HG03521 (cell line): ENCODE data around the gene PLPP3.

Source experiments
- ATAC-seq: cut with Tn5 transposase; IDR thresholded peaks from one replicate; pipeline ENCODE4 v1.9.1; 2021; ENCODE audit warnings: mild to moderate bottlenecking, moderate library complexity; ENCODE audit not compliant: unreplicated experiment

Gene PLPP3

DNA sequence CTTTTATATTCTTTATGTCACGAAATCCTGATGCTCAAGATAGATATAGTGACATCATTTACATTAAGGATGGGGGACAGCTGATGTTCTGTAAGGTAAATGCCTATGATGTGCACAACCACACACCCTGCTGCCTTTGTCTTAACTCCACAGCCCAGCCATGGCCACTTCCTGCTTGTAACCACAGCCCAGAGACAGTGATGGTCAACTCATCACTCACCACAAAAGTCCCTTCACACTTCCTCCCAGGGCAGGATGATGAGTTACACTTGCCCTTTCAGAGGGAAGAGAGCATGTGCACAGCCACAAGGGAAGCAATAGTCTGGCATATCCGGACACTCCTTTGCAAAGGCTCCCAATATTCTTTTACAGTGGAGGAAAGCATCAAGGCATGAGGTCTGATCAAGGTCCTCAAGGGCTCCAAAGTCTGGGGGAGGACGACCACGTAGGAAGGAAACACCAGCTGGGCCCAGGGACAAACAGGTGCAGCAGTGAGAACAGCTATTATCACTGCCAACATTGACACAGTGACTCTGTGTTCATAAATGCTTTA is 53.8 kb downstream of the PLPP3 start:
- peak; percentile 71 for ATAC-seq

DNA sequence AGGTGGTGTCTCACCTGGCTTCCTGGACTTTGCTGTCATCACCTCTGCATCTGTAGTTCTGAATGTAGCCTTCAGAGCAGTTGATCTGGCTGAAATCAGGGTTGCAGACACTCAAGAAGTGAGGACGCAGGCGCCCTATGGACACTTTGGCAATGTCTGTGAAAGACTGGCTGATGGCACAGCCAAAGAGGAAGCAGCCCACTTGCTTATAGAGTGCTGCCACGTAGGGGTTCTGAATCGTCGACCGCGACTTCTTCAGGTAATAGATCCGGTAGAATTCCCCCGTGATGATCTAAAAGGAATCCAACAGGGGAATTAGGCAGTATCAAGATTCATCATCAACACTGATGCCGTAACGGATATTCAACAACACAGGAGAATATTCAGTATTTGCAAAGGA is 55.1 kb downstream of the PLPP3 start:
- ATAC-seq, result no peak

DNA sequence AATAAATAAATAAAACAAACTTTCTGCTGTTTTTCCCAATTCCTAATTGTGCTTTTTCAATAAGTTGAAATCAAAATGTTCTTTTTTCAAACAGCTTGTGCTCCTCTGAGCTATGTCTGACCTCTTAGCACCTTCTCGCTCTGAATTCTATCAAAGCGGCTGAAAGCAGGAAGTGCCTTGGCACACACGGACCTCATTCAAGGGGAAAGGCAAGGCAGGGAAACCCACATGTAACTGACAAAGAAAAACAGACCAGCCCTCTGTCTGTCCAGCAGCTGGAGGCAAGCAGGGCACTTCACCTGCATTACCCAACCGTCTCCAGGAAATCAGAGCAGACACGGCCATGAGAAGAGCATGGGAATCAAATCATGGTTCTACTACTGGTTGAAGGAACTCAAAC is 56.7 kb downstream of the PLPP3 start:
- no peak for ATAC-seq

DNA sequence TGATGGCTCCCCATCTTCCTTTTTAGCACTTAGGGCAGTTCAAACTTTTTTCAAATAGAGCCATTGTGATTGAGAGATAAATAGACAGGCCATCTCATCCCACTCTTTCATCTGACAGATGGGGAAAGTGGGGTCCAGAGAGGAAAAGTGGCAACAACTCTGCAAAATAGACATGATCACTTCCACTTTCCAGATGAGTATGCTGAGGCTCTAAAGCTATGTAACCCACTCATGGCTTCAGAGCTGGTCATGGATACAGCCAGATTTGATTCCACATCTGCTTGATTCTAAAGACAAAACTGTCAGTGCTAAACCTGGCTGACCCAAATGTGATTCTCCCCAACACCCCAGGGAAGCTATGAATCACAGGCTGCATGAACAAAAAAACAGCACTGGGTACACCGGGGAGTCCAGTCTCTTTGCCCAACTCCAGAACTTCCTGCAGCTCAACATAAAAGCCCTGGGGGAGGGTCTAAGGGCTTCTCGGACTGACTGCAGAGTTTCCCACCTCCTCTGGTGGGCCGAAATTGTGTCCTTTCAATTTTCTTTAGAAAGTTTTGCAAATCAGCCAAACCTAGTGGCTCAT is 59.3 kb downstream of the PLPP3 start:
- no peak for ATAC-seq

DNA sequence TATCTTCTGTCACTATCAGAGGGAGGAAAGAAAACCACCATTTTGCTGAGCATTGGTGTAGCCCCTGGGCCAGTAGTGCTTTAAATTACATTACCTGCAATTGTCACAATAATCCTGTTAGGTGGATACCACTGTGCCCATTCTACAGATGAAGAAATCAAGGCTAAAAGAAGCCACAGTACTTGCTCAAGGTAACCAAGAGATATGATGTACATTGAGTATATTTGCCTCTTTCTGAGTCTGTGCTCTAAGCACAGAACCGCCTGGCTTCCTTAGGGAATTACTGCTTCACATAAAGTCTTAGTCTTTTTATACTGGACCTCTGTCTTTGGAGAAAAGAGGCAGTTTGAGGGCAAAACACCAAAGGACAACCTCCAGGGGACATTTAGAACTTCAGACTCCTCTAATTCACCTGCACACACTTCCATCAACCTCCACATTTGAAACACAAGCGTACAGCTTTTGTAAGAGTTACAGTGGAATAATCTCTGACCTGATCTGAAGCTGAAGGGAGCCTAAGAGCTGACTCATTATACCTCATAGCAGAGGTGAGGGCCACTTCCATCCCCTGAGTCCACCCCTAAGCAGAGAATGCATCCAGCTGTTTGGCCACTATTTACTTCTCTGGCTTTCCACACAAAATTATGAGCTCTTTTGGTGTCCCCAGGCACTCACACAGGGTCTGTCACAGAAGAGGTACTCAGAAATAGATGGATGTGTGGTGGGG is 61.8 kb downstream of the PLPP3 start:
- no peak for ATAC-seq

DNA sequence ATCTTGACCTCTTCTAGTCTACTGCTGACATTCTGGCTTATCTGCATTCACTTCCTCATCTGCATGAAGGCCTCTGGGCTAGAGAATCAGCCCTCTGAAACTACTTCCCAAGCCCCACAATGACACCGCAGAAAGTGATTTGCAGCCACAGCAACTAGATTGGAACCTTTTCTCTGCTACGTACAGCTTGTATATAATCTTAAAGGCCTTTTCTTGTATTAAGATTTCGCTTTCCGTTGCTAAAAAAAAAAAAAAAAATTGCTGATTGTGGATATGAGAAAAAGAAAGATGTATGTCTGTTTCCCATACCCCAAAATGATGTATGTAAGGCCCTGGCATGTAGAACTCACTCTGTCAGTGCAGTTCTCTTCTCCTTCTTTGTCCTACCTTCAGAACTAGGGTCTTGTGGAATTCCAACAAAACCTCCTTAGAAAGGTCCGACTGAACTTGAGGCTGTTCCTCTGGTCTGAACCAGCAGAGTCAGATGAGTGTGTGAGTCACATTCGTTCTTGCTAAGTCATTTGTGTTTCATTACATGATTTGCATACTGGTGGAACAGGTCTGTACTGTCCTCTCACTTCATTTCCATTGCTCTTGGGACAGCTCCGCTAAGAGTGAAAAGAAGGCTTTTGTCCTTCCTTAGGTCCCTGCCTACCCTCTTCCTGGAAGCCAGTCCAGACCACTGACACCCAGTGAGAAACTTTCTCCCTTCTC is 62.7 kb downstream of the PLPP3 start:
- peak; percentile 86 for ATAC-seq

DNA sequence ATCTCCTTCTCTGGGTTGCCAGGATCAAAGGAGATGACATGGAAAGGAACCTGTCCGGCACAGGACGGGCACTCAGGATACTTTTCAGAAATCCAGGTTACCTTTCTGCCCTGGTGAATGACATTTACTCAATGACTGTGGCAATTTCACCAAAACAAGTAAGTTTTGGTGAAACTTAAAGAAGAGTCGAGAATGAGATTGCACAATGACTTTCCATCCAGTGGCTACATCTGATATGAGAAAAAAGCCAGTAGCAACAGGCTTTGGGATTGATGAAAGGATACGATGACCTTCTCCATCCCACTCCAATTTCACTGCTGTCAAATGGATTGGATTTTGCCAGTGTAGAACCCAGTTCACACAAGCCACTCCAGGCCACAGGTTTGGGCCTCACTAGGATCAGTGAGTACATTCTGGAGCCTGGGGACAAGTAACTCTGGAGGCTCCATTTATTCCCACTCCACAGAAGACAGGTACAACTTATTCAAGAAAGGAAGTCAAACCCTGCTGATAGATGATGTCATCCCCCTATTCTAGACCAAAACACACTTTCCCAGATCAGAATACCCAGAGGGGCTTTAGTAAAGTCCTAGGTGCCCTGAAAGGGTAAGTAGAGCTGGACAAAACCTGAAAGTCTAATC is 63.3 kb downstream of the PLPP3 start:
- no peak for ATAC-seq

DNA sequence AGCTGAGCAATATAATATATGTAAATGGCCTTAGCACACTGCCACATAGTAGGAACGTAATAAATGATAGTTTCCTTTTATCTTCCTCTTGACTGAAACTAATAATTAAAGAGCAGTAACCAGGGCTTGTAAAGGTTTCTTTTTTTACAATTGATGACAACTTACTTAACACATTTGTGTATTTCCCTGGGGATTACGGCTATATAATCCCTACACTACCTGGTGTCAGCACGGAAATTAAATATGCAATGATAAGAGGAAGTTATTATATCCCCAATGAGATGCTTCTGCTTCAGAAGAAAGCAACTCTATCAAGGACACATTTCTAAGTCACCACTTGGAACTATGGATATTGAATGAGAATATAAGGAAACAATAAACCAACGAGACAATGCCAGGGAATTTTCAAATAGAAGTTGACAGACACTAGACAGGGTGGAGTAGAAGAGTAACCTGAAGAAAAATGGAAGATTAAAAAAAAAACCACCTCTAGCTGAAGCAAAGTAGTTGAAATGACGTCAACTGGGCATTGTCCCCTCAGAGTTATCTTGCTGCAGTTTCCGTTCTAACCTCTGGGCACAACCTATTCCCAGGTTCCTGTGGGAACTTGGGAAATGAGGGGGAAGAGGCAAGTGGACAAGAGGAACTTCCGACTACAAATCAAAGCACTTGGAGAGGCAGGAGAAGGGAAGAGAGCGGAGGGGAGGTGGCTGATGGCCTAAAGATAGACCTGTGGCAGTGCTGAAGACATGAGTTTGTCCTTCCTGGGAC is 66.5 kb downstream of the PLPP3 start:
- no peak for ATAC-seq

DNA sequence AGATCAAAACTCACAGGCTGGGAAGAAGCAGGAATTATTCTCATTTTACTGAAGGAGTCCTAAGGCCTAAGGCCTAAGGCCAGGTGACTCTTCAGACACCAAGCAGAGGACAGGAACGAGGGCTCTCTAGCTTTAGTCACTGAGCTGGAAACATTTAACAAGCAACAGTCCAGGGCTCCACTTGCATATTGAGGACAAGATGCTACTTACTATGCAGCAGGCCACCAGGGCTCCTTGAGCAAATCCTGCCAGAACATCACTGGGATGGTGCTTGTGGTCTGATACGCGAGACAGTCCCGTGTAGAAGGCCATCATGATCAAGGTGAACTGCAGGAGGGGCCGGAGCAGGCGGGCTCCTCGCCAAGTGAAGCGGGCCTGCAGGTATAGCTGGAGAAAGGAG is 67.6 kb downstream of the PLPP3 start:
- ATAC-seq, result no peak

DNA sequence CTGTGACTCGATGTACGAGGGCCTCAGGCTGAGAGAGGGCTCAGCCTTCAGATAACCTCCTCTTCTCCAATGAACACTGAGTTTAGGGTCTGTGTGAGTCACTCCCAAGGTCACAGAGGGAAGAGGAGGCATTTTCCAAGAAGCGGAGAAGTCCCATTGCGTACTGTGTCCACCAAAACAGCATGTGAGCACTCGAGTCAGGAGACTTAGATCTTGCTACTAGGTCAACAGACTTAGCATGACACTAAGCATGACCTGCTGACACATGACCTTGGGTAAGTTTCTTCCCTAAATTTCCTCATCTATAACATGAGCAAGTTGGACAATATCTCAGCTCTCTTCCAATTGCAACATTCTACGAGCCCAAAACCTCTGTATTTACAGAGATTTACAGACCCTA is 68.0 kb downstream of the PLPP3 start:
- no peak for ATAC-seq

DNA sequence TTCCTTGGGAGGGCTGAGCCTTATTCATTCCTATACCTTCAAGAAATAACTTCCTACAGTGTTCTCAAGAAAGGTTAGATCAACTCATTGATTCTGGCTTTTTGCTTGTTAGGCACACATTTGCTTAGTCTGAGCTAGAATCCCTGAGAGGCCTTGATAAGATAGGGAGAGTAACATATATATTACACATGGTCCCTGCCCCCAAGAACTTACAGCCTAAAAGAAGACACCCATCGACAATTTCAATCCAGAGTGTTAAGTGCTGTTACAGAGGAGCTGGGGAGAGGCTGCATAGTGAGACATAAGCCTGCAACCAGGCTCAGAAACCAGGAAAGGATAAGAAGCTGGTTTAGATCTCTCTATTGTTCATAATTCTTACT is 68.7 kb downstream of the PLPP3 start:
- ATAC-seq, result no peak

DNA sequence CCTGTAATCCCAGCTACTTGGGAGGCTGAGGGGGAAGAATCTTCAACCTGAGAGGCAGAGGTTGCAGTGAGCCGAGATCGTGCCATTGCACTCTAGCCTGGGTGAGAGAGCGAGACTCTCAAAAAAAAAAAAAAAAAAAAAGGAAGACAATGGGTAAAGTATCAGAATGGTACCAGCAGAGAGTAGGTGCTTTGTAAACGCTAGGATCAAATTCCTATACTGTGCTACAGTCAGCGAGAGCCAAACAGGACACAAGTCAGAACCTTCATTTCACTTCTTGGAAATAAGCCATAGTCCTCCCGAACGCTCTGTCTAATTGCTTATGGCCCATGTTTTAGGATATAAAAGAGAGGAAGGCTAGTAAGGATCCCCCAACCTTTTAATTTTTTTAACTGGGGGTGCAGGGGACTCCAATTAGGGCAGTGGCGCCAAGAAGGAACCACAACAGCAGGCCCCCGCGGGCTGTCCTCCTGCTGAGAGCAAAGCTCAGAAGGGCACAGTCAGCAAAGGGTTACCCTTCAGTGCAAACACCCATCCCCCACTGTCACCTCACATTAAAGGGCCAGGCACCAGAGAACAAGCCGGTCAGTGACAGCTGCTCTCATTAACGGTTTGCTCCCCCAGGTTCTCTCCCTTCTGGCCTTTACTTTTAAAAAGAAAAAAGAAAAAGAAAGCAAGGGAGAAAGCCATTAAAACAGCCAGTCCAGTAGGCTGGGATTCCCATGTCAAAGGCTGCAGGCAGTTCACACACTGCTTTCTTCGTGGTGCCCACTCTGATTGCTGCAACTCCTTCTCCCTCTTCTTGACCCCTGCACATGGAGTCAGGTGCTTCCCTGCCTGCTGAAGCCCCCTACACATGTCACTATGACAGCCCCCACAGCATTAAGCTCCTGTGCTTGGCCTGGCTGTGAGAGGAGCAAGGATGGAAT is 69.4 kb downstream of the PLPP3 start:
- ATAC-seq, result no peak

DNA sequence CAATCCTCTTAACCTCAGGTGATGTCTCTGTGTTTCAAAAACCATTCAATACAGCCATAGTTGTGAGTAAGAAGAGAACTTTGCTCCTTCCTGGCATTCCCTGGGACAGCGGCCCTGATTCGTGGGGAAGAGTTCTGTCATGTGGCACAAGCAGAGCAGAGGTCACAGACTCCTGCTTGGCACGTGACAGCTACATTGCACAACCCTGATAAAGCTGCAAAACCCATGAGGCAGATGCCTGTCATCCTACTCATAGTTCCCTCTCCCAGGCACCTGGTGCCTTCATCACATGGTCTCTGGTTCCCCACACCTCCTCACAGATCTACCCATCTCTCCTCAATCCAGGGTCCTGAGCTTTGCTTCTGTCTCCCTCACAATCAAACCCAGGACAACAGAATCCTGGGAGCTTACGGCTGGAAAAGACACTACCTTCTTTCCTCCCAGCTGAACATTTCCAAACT is 70.8 kb downstream of the PLPP3 start:
- ATAC-seq, result no peak

DNA sequence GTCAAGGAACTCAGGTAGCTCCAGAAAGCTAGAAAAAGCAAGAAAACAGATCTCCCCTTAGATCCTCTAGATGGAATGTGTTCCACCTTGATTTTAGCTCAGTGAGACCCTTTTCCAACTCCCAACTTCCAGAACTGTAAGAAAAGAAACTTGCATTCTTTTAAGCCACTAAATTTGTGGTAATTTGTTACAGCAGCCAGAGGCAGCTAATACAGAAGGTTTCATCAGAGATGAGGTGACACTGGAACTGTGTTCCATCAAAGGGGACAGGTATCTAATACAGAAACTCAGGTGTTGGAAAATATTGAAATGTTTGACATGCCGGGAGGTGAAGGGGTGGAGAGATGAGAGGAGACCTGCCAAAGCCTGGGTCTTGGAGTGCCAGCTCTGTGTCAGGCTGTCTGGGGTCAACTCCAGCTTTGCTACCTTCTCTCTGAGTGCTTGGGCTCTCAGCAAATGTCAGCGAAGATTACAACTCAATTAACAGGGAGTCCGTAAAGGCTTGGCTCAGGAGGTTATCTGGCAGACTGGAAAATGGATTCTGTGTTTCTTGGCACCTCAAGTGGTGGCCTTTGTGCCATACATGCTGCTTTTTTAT is 71.3 kb downstream of the PLPP3 start:
- ATAC-seq, result no peak

DNA sequence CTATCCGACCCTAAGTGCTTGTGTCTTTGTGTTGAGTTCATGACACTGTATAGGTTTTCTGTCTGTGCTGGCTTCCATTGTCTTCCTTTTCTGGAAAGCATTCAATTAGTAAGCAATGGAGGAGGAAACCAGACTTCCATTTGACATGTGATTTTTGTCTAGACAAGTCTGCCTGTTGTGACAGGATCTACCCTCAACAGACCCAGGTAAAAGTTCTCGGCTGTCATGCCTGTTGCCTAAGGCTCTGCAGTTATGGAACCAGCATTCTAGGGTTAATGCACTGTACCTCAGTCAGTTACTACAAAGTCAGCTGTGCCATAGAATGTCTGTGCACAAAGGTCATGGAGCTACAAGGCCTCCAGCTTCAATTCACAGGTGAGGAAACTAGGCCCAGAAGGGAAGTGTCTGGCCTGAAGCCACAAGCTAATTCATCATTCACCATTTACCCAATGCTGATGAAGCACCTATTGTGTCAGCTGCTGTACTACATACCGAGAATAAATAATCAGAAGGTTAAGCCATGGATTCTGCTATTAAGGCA is 72.3 kb downstream of the PLPP3 start:
- no peak for ATAC-seq

DNA sequence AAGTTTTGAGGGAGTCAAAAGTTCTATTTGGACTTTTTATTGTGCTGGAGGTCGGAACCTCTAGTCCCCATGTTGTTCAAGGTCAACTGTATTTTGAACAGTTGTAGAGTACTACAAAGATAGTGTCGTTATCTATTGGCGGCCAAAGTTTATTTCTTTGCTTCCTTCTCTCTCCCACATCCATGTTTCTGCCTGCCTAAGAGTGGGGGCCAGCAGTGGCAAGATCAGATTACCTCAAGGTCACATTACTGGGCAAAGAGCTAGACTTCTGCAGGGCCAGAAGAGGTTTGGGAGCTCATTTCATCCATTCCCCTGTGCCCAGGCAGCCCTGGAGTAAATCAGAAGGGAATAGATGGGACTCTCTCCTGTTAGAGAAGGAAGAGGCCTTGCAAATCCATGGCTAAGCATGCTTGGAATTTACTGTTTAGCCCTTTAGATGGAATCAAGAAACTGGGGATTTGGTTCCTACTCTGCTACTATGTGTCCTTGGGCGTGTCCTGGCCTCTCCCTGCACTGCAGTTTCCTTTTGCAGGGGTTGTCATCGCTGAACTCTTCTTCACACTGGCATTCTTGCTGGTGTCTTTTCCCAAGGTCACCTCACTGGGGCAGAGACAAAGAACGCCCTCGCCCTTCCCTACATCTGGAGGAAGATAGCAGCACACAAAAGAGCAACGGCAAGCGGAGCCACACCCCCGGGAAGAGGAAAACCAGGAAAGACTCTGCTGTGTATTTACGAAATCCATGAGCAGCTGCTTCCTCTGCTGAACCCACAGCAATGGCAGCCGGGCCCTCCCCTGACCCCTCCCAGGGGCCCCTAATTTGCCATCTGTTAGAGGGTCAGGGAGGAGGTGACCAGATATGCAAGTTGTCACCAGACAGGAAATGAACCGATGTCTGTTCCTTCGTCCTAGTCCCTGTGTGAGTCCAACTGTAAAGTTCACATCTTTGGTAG is 73.3 kb downstream of the PLPP3 start:
- ATAC-seq, result no peak

DNA sequence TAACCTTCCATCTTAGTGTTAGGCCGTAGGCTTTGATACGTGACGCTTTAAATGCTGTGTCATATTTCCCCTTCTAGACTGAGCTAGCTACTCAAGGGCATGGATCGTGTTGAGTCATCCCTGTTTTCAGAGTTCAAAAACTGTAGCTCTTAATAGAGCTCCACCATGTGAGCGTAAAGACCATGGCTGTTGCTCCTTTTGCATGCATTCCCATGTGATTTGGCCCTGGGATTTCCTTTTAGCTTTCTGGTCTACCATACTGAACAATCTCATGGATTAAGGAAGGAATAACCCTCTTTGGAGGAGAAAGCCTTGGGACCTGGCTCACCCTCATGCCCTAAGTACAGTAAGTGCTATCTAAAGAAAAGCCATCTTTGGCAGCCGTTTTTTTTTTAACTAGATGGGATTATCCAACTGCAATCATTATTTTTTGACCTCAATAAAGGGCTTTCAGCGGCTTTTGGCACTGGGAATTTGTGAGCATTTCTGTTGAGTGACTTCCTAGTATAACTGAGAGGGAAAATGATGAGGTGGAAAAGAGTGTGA is 76.6 kb downstream of the PLPP3 start:
- no peak for ATAC-seq

DNA sequence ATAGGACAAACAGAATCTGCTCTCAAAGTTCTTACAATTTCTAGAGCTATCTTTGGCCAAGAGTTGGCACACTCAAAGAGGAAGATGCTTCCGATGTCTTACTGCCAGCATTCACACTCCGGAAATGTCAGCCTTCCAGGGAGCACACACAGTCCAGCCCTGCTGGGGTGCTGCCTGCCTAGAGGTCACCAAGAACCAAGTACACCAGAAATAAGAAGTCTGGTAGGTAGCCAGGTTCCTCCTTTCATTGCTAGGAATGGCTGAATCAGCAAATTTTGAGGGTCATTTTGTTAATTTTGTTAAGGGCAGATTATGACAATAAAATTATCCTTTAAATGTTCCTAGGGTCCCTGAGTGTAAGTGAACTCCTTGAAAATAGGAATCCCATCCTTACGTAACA is 77.5 kb downstream of the PLPP3 start:
- no peak for ATAC-seq
